HEK293 (cell line): ENCODE data around the gene KRT8.

Experiments used
- IKZF3 ChIP-seq: fragments of 450-650 bp; IDR thresholded peaks from 2 replicates; pipeline ENCODE4 v1.5.0; 2018; ENCODE audit warnings: missing biosample characterization, mild to moderate bottlenecking, missing genetic modification characterization, moderate library complexity
- INSM2 ChIP-seq: fragments of 450-650 bp; formaldehyde crosslinking; IDR thresholded peaks from 2 replicates; pipeline ENCODE4 v1.5.1; 2016; ENCODE audit warnings: missing biosample characterization, missing genetic modification characterization
- KLF1 ChIP-seq: fragments of 450-650 bp; formaldehyde crosslinking; IDR thresholded peaks from 2 replicates; pipeline ENCODE4 v1.5.1; 2016; ENCODE audit warnings: missing biosample characterization, missing genetic modification characterization
- KLF17 ChIP-seq: fragments of 450-650 bp; formaldehyde crosslinking; IDR thresholded peaks from 2 replicates; pipeline ENCODE4 v1.5.1; 2016; ENCODE audit warnings: missing biosample characterization, missing genetic modification characterization
- MEIS1 ChIP-seq: sonication (generic); formaldehyde crosslinking; IDR thresholded peaks from 2 replicates; pipeline ENCODE4 v1.8.1; 2022; ENCODE audit warnings: missing genetic modification reagents, mild to moderate bottlenecking, borderline replicate concordance
- REST ChIP-seq: fragments of 450-650 bp; formaldehyde crosslinking; IDR thresholded peaks from 2 replicates; pipeline ENCODE4 v1.5.1; 2016; ENCODE audit warnings: missing biosample characterization, missing genetic modification characterization
- TRIM28 ChIP-seq: IDR thresholded peaks from 2 replicates; pipeline ENCODE4 v1.6.1; 2011; ENCODE audit warnings: low read length, control low read depth, borderline replicate concordance
- WT1 ChIP-seq: fragments of 450-650 bp; formaldehyde crosslinking; IDR thresholded peaks from 2 replicates; pipeline ENCODE4 v1.5.1; 2016; ENCODE audit warnings: missing biosample characterization, missing genetic modification characterization
- ZBTB49 ChIP-seq: fragments of 450-650 bp; formaldehyde crosslinking; IDR thresholded peaks from 2 replicates; pipeline ENCODE4 v1.5.1; 2016; ENCODE audit warnings: missing biosample characterization, missing genetic modification characterization, low read depth
- ZIC2 ChIP-seq: fragments of 450-650 bp; formaldehyde crosslinking; IDR thresholded peaks from 2 replicates; pipeline ENCODE4 v1.5.1; 2016; ENCODE audit warnings: missing biosample characterization, missing genetic modification characterization
- ZNF133 ChIP-seq: fragments of 450-650 bp; formaldehyde crosslinking; IDR thresholded peaks from 2 replicates; pipeline ENCODE4 v1.5.1; 2016; ENCODE audit warnings: missing biosample characterization, missing genetic modification characterization
- ZNF157 ChIP-seq: fragments of 450-650 bp; formaldehyde crosslinking; IDR thresholded peaks from 2 replicates; pipeline ENCODE4 v1.5.1; 2016; ENCODE audit warnings: missing biosample characterization, missing genetic modification characterization
- ZNF19 ChIP-seq: fragments of 450-650 bp; formaldehyde crosslinking; IDR thresholded peaks from 2 replicates; pipeline ENCODE4; 2016; ENCODE audit warnings: missing biosample characterization, missing genetic modification characterization, low read depth
- ZNF248 ChIP-seq: fragments of 450-650 bp; formaldehyde crosslinking; IDR thresholded peaks from 2 replicates; pipeline ENCODE4 v1.5.1; 2017; ENCODE audit warnings: missing biosample characterization, missing genetic modification characterization
- ZNF302 ChIP-seq: fragments of 450-650 bp; formaldehyde crosslinking; IDR thresholded peaks from 2 replicates; pipeline ENCODE4 v1.5.1; 2016; ENCODE audit warnings: missing biosample characterization, missing genetic modification characterization, low read depth
- ZNF324 ChIP-seq: fragments of 450-650 bp; formaldehyde crosslinking; IDR thresholded peaks from 2 replicates; pipeline ENCODE4 v1.5.1; 2016; ENCODE audit warnings: missing biosample characterization, missing genetic modification characterization
- ZNF416 ChIP-seq: fragments of 450-650 bp; formaldehyde crosslinking; IDR thresholded peaks from 2 replicates; pipeline ENCODE4 v1.5.1; 2016; ENCODE audit warnings: missing biosample characterization, missing genetic modification characterization
- ZNF449 ChIP-seq: fragments of 450-650 bp; formaldehyde crosslinking; IDR thresholded peaks from 2 replicates; pipeline ENCODE4 v1.5.1; 2017; ENCODE audit warnings: missing biosample characterization, mild to moderate bottlenecking, missing genetic modification characterization, moderate library complexity
- ZNF560 ChIP-seq: fragments of 450-650 bp; formaldehyde crosslinking; IDR thresholded peaks from 2 replicates; pipeline ENCODE4 v1.5.1; 2017; ENCODE audit warnings: missing biosample characterization, missing genetic modification characterization, borderline replicate concordance
- ZNF621 ChIP-seq: fragments of 450-650 bp; formaldehyde crosslinking; IDR thresholded peaks from 2 replicates; pipeline ENCODE4 v1.5.1; 2017; ENCODE audit warnings: missing biosample characterization, missing genetic modification characterization
- ZNF658 ChIP-seq: fragments of 450-650 bp; formaldehyde crosslinking; IDR thresholded peaks from 2 replicates; pipeline ENCODE4; 2016; ENCODE audit warnings: missing biosample characterization, missing genetic modification characterization
- ZNF768 ChIP-seq: fragments of 450-650 bp; formaldehyde crosslinking; IDR thresholded peaks from 2 replicates; pipeline ENCODE4 v1.5.1; 2018; ENCODE audit warnings: missing biosample characterization, mild to moderate bottlenecking, missing genetic modification characterization
- ZNF777 ChIP-seq: fragments of 450-650 bp; formaldehyde crosslinking; IDR thresholded peaks from 2 replicates; pipeline ENCODE4 v1.5.1; 2017; ENCODE audit warnings: missing biosample characterization, missing genetic modification characterization, borderline replicate concordance
- ZNF830 ChIP-seq: fragments of 450-650 bp; IDR thresholded peaks from 2 replicates; pipeline ENCODE4 v1.5.0; 2018; ENCODE audit warnings: missing biosample characterization, missing genetic modification characterization, low read depth, mild to moderate bottlenecking, moderate library complexity
- ZSCAN23 ChIP-seq: fragments of 450-650 bp; formaldehyde crosslinking; IDR thresholded peaks from 2 replicates; pipeline ENCODE4 v1.5.1; 2016; ENCODE audit warnings: missing biosample characterization, missing genetic modification characterization

Gene KRT8

GRCh38 chr12:52903285-52903854 is 1.5 kb downstream of the KRT8 start (continued):
- TF ChIP-seq ZBTB49 (no peak), ZNF19 (no peak), ZNF768 (tag by site-specific recombination) (no peak), ZNF830 (no peak), KLF17 (peak; percentile 83), KLF1 (tag by site-specific recombination) (peak; percentile 99), ZNF248 (tag by site-specific recombination) (no peak), ZNF416 (no peak), ZNF157 (tag by site-specific recombination) (no peak), MEIS1 (CRISPR knock-in tag) (no peak), ZNF777 (tag by site-specific recombination) (no peak), IKZF3 (tag by site-specific recombination) (peak; percentile 58), ZSCAN23 (peak; percentile 70; the same call in 1 of the 2 replicates), ZNF133 (no peak), ZIC2 (tag by site-specific recombination) (peak; percentile 79), INSM2 (tag by site-specific recombination) (peak; percentile 67), ZNF560 (tag by site-specific recombination) (no peak), ZNF658 (no peak), ZNF302 (tag by site-specific recombination) (no peak), ZNF621 (no peak), ZNF449 (peak; percentile 63; the same call in 1 of the 2 replicates), ZNF324 (tag by site-specific recombination) (peak; percentile 90), WT1 (peak; percentile 52; the same call in 1 of the 2 replicates), REST (no peak), TRIM28 (no peak)
